HepG2 (cell line): ENCODE measurements around the gene TNFAIP8L1. TPM values are rescaled to one million over a fixed set of nuclear protein-coding genes. Genes with fewer than 3 reads are reported as not detected.

Experiments
- ATF6 ChIP-seq: sonication (generic); formaldehyde crosslinking; conservative IDR thresholded peaks from 2 replicates; pipeline ENCODE4 v1.4.0; 2020; ENCODE audit warnings: missing genetic modification reagents
- FOXC1 ChIP-seq: sonication (generic); formaldehyde crosslinking; IDR thresholded peaks from 2 replicates; pipeline ENCODE4 v1.8.0; 2022; ENCODE audit warnings: mild to moderate bottlenecking, missing genetic modification reagents, borderline replicate concordance
- JARID2 ChIP-seq: sonication (generic); formaldehyde crosslinking; IDR thresholded peaks from 2 replicates; pipeline ENCODE4 v1.8.1; 2023; ENCODE audit warnings: missing genetic modification reagents, inconsistent platforms; ENCODE audit not compliant: insufficient replicate concordance
- KLF13 ChIP-seq: sonication (generic); formaldehyde crosslinking; IDR thresholded peaks from 2 replicates; pipeline ENCODE4 v1.4.0; 2020; ENCODE audit warnings: mild to moderate bottlenecking, missing genetic modification reagents
- RFXAP ChIP-seq: sonication (generic); formaldehyde crosslinking; IDR thresholded peaks from 2 replicates; pipeline ENCODE4 v1.4.0; 2020; ENCODE audit warnings: missing genetic modification reagents, borderline replicate concordance
- SKIL ChIP-seq: sonication (generic); formaldehyde crosslinking; IDR thresholded peaks from 2 replicates; pipeline ENCODE4 v1.8.0; 2022; ENCODE audit warnings: missing genetic modification reagents, mild to moderate bottlenecking, moderate library complexity, borderline replicate concordance
- SMARCE1 ChIP-seq: fragments of 450-650 bp; IDR thresholded peaks from 2 replicates; pipeline ENCODE4 v1.6.1; 2017; ENCODE audit warnings: borderline replicate concordance
- SNAPC4 ChIP-seq: sonication (generic); formaldehyde crosslinking; IDR thresholded peaks from 2 replicates; pipeline ENCODE4 v1.4.0; 2020; ENCODE audit warnings: mild to moderate bottlenecking, missing genetic modification reagents
- SOX13 ChIP-seq, 3 experiments: fragments of 450-650 bp in 1 of 3; sonication (generic) in 1 of 3; formaldehyde crosslinking in 1 of 3; IDR thresholded peaks in 2 of 3; conservative IDR thresholded peaks in 1 of 3; 2 replicates each; pipeline versions ENCODE4 v1.5.0 to v1.6.1; 2016 to 2020; ENCODE audit warnings: antibody characterized with exemption in 1 of 3, mild to moderate bottlenecking in 1 of 3, missing compliant biosample characterization in 1 of 3, missing genetic modification reagents in 1 of 3, moderate library complexity in 1 of 3
- ZNF574 ChIP-seq: sonication (generic); formaldehyde crosslinking; IDR thresholded peaks from 2 replicates; pipeline ENCODE4 v1.4.0; 2020; ENCODE audit warnings: missing genetic modification reagents
- ZNF710 ChIP-seq: sonication (generic); formaldehyde crosslinking; IDR thresholded peaks from 2 replicates; pipeline ENCODE4 v1.5.0; 2020; ENCODE audit warnings: mild to moderate bottlenecking, missing genetic modification reagents, borderline replicate concordance
- ZNF713 ChIP-seq: sonication (generic); formaldehyde crosslinking; IDR thresholded peaks from 2 replicates; pipeline ENCODE4 v1.4.0; 2020; ENCODE audit warnings: mild to moderate bottlenecking, missing genetic modification reagents
- ZNF766 ChIP-seq: sonication (generic); formaldehyde crosslinking; IDR thresholded peaks from 2 replicates; pipeline ENCODE4 v1.5.0; 2020; ENCODE audit warnings: missing genetic modification reagents, borderline replicate concordance
- polyA plus RNA-seq, 8 experiments: library from polyadenylated mRNA; depleted of rRNA in 3 of 8; stranded (reverse) in 7 of 8; unstranded in 1 of 8; fragments of >200 nt; fragmentation: Illumina TruSeq in 4 of 8; extraction: Trizol in 4 of 8; gene quantifications; 2 replicates each; pipeline versions ENCODE4 v1.2.1 to v1.2.3, GENCODE V29; 2011 to 2016; ENCODE audit warnings: low read depth in 4 of 8, missing spikeins in 1 of 8, mixed read lengths in 1 of 8; ENCODE audit not compliant: insufficient read depth in 1 of 8
- total RNA-seq, 5 experiments: library from RNA; depleted of rRNA; stranded (reverse); fragments of >200 nt; fragmentation: Illumina TruSeq; extraction: Trizol; gene quantifications; 2 replicates each; pipeline ENCODE4 v1.2.3, GENCODE V29; 2016; ENCODE audit warnings: low read depth in 1 of 5

TNFAIP8L1 gene
- total and polyA plus RNA-seq, 2 of the 13 experiments (the other 11 are each of a cell fraction or from before 2014, with no cell fraction given), result 13.4 to 21.4 TPM

GRCh38 chr19:4636151-4636717 is 3.1 kb upstream of the TNFAIP8L1 start (continued):
- no peak for TF ChIP-seq SNAPC4 (CRISPR knock-in tag)
- no peak for TF ChIP-seq ZNF713 (CRISPR knock-in tag)
- no peak for TF ChIP-seq JARID2 (CRISPR knock-in tag)
- no peak for TF ChIP-seq ATF6 (CRISPR knock-in tag)
- TF ChIP-seq SMARCE1, result no peak
- TF ChIP-seq RFXAP (CRISPR knock-in tag), result peak; percentile 57; the same call in 1 of the 2 replicates
- no peak for TF ChIP-seq KLF13
- no peak; the same call in 1 of the 2 replicates for TF ChIP-seq ZNF574
- peak; percentile 70; the same call in 1 of the 2 replicates for TF ChIP-seq ZNF766
- peak; percentile 39; the same call in 1 of the 2 replicates for TF ChIP-seq FOXC1 (CRISPR knock-in tag)
- no peak for TF ChIP-seq SOX13 (IDR thresholded peaks at IDR 0.05)
- TF ChIP-seq SOX13 (CRISPR knock-in tag; conservative IDR thresholded peaks at IDR 0.05 in 1 of 2, IDR thresholded peaks at IDR 0.05 in 1 of 2), result no peak
- TF ChIP-seq SKIL, result no peak
- no peak for TF ChIP-seq ZNF710 (CRISPR knock-in tag)
